Kidney (tissue), 14 donors: ENCODE data around the gene LSM14B. TPM values are rescaled to one million over a fixed set of nuclear protein-coding genes. Genes with fewer than 3 reads are reported as not detected.

Source experiments
- DNase-seq, 5 donors: peaks; one replicate each; pipeline ENCODE4 v3.0.0-alpha.2; 2013 to 2020
- FAIRE-seq: peaks from 2 replicates; lab custom pipeline; 2012; peaks lifted over from hg19 to GRCh38; lab: Jason Lieb, UNC
- H3K27ac ChIP-seq, 2 donors: one replicate each; pipeline ENCODE4 v1.7.0; 2013; ENCODE audit warnings: low read depth in 2 of 2, low read length in 2 of 2, inconsistent platforms in 1 of 2
- H3K27me3 ChIP-seq: one replicate; pipeline ENCODE4 v1.7.1; 2013; ENCODE audit warnings: low read length, inconsistent platforms; ENCODE audit not compliant: control insufficient read depth, insufficient read depth
- H3K36me3 ChIP-seq, 3 donors: one replicate each; pipeline versions ENCODE4 v1.7.0 to v1.7.1; 2013; ENCODE audit warnings: low read length in 3 of 3, control low read depth in 1 of 3, inconsistent platforms in 1 of 3; ENCODE audit not compliant: insufficient read depth in 3 of 3, control insufficient read depth in 2 of 3
- H3K4me1 ChIP-seq, 3 donors: one replicate each; pipeline versions ENCODE4 v1.7.0 to v1.7.1; 2013; ENCODE audit warnings: low read length in 3 of 3, inconsistent platforms in 1 of 3, low read depth in 1 of 3; ENCODE audit not compliant: control insufficient read depth in 2 of 3, insufficient read depth in 2 of 3
- H3K4me3 ChIP-seq, 3 donors: one replicate each; pipeline versions ENCODE4 v1.7.0 to v1.8.1; 2013; ENCODE audit warnings: low read length in 3 of 3, control low read depth in 1 of 3, inconsistent platforms in 1 of 3
- H3K9ac ChIP-seq, 3 donors: one replicate each; pipeline versions ENCODE4 v1.7.0 to v1.7.1; 2013; ENCODE audit warnings: low read length in 3 of 3, control low read depth in 1 of 3, inconsistent platforms in 1 of 3
- H3K9me3 ChIP-seq, 3 donors: one replicate each; pipeline versions ENCODE4 v1.7.0 to v1.7.1; 2013; ENCODE audit warnings: low read length in 3 of 3, control low read depth in 1 of 3, inconsistent platforms in 1 of 3; ENCODE audit not compliant: control insufficient read depth in 2 of 3, insufficient read depth in 1 of 3
- intact Hi-C: fragments of 100-400 bp; cut with DNase I; formaldehyde crosslinking; loops from one replicate; pipeline ENCODE4 v1.11.1; 2022
- polyA plus RNA-seq: library from polyadenylated mRNA; stranded (reverse); fragments of 350-450 nt; fragmentation: Illumina TruSeq; extraction: RNeasy Lipid Tissue Mini Kit (QIAGEN cat#74804); gene quantifications from one replicate; pipeline ENCODE4 v1.2.3, GENCODE V29; 2014; ENCODE audit warnings: low read depth, low replicate concordance; ENCODE audit not compliant: insufficient read depth
- total RNA-seq: library from RNA; stranded (reverse); fragmentation: NEBNext Ultra II Directional; extraction: Animal tissue kit (Norgen Biotek cat#: 25700); gene quantifications from one replicate; pipeline ENCODE4 v1.2.1, GENCODE V29; 2021
- TF ChIP-seq, protein P1 (sequence below): IDR thresholded peaks from 3 replicates; pipeline ENCODE4 v1.5.1; 2012; ENCODE audit warnings: mild to moderate bottlenecking, moderate library complexity, borderline replicate concordance; ENCODE audit not compliant: insufficient read depth; ENCODE audit errors: extremely low read depth
- donor health status: control.
- donor health status: control.
- donor health status: control.
- donor health status: control.
- donor health status: control.
- donor health status: DM: yes; HTN: yes; CAD: no.
- donor health status: Normal renal cell carcinoma (clear cell type).

LSM14B gene
- total and polyA plus RNA-seq, 2 donors from 2014 or later: 18.0 to 31.6 TPM

DNA sequence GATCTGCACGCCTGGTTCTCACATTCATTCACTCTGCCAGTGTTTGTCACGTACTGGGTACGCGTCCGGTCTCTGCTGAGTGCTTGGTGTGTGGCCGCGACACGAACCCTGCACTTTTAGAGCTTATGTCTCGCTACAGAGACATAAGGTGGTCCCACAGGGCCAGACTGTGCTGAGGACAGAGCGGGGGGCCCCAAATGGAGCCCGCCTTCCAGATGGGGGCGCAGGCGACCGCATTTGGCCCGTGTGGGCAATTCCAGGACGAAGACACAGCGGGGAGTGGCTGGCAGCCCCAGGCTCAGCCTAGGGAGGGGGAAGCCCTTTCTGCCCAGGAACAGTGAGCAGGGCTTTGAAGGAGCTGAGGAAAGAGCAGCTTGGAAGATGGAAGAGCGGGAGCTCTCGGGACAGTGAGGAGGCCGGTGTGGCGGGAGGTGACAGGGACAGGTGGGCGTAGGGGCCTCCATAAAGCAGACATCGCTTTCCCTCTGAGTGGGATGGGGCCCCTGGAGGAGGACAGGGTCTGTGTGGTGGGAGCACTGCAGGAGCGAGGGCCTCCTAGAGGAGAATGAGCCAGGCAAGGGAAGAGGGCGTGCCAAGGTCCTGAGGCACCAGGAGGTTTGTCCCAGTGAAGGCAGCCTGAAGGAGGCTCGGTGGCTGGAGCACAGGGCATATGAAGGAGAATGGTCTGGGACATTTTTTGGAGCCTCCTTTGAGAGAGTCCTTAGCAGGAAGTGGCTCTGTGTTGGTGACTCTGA is 52.8 kb downstream of the LSM14B start:
- Histone ChIP-seq H3K9ac (no peak overlapping the region), H3K27ac (no peak overlapping the region), H3K9me3 (no peaks in the 10 kb centered on the region), H3K4me3 (no peak overlapping the region), H3K4me1 (no peaks in the 10 kb centered on the region), H3K36me3 (peaks cover 3 to 18% (median 8%) of the 10 kb centered on the region in 3 donors), H3K27me3 (no peaks in the 10 kb centered on the region)
- FAIRE-seq: no peak
- no peak for DNase-seq
- intact Hi-C loops: no loop called here
- TF ChIP-seq, protein P1, sequence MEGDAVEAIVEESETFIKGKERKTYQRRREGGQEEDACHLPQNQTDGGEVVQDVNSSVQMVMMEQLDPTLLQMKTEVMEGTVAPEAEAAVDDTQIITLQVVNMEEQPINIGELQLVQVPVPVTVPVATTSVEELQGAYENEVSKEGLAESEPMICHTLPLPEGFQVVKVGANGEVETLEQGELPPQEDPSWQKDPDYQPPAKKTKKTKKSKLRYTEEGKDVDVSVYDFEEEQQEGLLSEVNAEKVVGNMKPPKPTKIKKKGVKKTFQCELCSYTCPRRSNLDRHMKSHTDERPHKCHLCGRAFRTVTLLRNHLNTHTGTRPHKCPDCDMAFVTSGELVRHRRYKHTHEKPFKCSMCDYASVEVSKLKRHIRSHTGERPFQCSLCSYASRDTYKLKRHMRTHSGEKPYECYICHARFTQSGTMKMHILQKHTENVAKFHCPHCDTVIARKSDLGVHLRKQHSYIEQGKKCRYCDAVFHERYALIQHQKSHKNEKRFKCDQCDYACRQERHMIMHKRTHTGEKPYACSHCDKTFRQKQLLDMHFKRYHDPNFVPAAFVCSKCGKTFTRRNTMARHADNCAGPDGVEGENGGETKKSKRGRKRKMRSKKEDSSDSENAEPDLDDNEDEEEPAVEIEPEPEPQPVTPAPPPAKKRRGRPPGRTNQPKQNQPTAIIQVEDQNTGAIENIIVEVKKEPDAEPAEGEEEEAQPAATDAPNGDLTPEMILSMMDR: no peak

DNA sequence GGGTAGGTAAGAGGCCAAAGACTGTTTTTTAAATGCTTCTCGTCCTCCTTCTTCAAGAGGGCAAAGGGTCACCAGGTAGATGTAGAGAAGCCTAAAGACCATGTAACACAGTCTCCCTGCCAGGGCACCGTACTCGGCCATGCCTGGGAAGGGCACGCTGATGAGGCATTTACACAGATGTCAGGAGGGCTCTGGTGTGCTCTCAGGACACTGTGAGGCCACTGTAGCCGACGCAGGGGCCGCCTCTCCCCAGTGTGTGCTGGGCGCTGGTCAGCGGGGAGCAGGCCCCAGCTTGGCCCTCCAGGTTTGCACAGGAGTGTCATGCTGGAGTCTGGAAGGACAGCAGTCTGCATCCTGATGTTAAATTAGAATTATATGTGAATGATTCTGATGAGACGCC is 53.4 kb downstream of the LSM14B start:
- no peak for FAIRE-seq
- peaks cover 3 to 18% (median 8%) of the 10 kb centered on the region in 3 donors for H3K36me3 ChIP-seq
- TF ChIP-seq, protein P1: no peak

DNA sequence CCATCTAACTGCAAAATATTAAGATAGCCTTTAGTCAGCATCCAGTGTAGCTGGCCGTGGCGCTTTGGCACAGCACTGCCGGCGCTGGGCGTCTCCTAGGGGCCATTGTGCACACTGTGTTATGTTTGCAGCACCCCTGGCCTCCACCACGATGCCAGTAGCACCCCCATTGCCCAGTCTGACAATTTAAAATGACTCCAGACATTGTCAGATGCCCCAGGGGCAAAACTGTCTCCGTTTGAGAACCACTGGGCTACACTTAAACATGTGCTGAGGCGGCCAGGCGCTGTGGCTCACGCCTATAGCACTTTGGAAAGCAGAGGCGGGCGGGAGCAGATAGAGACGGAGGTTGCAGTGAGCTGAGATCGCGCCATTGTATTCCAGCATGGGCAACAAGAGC is 54.6 kb downstream of the LSM14B start:
- no peak for FAIRE-seq
- H3K9ac ChIP-seq: no peak overlapping the region
- peaks cover 3 to 18% (median 8%) of the 10 kb centered on the region in 3 donors for H3K36me3 ChIP-seq
- no peak for DNase-seq
- no peaks in the 10 kb centered on the region for H3K27me3 ChIP-seq
- no peaks in the 10 kb centered on the region for H3K4me1 ChIP-seq
- H3K4me3 ChIP-seq: no peak overlapping the region
- intact Hi-C loops: no loop called here
- H3K9me3 ChIP-seq: no peaks in the 10 kb centered on the region
- no peak overlapping the region for H3K27ac ChIP-seq
- TF ChIP-seq, protein P1: no peak

More for the DNA sequence above, 53.4 kb downstream of the LSM14B start:
- H3K27me3 ChIP-seq: no peaks in the 10 kb centered on the region
- no peak overlapping the region for H3K27ac ChIP-seq
- H3K4me3 ChIP-seq: no peak overlapping the region
- intact Hi-C loops: no loop called here
- no peak overlapping the region for H3K9ac ChIP-seq
- no peaks in the 10 kb centered on the region for H3K9me3 ChIP-seq
- no peak for DNase-seq
- no peaks in the 10 kb centered on the region for H3K4me1 ChIP-seq
